ENCODE measurements around the gene COLEC12.

COLEC12 gene

GRCh38 chr18:354471-354870 is 146.0 kb downstream of the COLEC12 start:
- DNase-seq = no peak

- DNase-seq = no peak
Measured at GRCh38 chr18:354003-354402, 146.5 kb downstream of the COLEC12 start.

GRCh38 chr18:352438-352837 is 148.1 kb downstream of the COLEC12 start:
- DNase-seq = no peak

GRCh38 chr18:350953-351572 is 149.4 kb downstream of the COLEC12 start:
- no peak for DNase-seq

- DNase-seq = no peak
Measured at GRCh38 chr18:346600-346999, 153.9 kb downstream of the COLEC12 start.

GRCh38 chr18:341102-341501 is 159.4 kb downstream of the COLEC12 start:
- DNase-seq = no peak

- no peak for DNase-seq
Measured at GRCh38 chr18:340044-340443, 160.5 kb downstream of the COLEC12 start.

GRCh38 chr18:339200-339599 is 161.3 kb downstream of the COLEC12 start:
- no peak for DNase-seq

GRCh38 chr18:336713-337112 is 163.8 kb downstream of the COLEC12 start:
- DNase-seq = no peak

- DNase-seq = no peak
Measured at GRCh38 chr18:335733-336132, 164.8 kb downstream of the COLEC12 start.

- no peak for DNase-seq
Measured at GRCh38 chr18:334575-335132, 165.8 kb downstream of the COLEC12 start.

GRCh38 chr18:332721-333510 is 167.6 kb downstream of the COLEC12 start:
- no peak for DNase-seq

- DNase-seq = no peak
Measured at GRCh38 chr18:332007-332406, 168.5 kb downstream of the COLEC12 start.

GRCh38 chr18:331221-331821 is 169.2 kb downstream of the COLEC12 start:
- DNase-seq = no peak

GRCh38 chr18:328928-329327 is 171.6 kb downstream of the COLEC12 start:
- no peak for DNase-seq

GRCh38 chr18:326846-327245 is 173.7 kb downstream of the COLEC12 start:
- no peak for DNase-seq

- no peak for DNase-seq
Measured at GRCh38 chr18:323253-323622, 177.3 kb downstream of the COLEC12 start.

GRCh38 chr18:321865-322467 is 178.5 kb downstream of the COLEC12 start:
- DNase-seq = peak in 1 of 5 experiments; percentile 4

- no peak for DNase-seq
Measured at GRCh38 chr18:320155-320554, 180.3 kb downstream of the COLEC12 start.

GRCh38 chr18:319720-320119 is 180.8 kb downstream of the COLEC12 start:
- no peak for DNase-seq

- DNase-seq = no peak
Measured at GRCh38 chr18:318791-319291, 181.7 kb downstream of the COLEC12 start.

- DNase-seq = no peak
Measured at GRCh38 chr18:317618-318017, 182.9 kb downstream of the COLEC12 start.

- no peak for DNase-seq
Measured at GRCh38 chr18:316393-316792, 184.1 kb downstream of the COLEC12 start.

Measured in T-helper 2 cell (primary cell).